Measurements from ENCODE around the gene MCU. TPM values are rescaled to one million over a fixed set of nuclear protein-coding genes. Genes with fewer than 3 reads are reported as not detected.
"Not testable (repeated sequence)": the region's sequence is repeated elsewhere in the genome, so short reads cannot be mapped to it uniquely, and the experiment has no call there.

The MCU gene
- total RNA-seq, 1 donor from 2014 or later: 15.5 TPM

GRCh38 chr10:72736176-72736827 is 44.4 kb downstream of the MCU start:
- no peaks in the 10 kb centered on the region for H3K9me3 Mint-ChIP-seq
- TF ChIP-seq, protein P1, sequence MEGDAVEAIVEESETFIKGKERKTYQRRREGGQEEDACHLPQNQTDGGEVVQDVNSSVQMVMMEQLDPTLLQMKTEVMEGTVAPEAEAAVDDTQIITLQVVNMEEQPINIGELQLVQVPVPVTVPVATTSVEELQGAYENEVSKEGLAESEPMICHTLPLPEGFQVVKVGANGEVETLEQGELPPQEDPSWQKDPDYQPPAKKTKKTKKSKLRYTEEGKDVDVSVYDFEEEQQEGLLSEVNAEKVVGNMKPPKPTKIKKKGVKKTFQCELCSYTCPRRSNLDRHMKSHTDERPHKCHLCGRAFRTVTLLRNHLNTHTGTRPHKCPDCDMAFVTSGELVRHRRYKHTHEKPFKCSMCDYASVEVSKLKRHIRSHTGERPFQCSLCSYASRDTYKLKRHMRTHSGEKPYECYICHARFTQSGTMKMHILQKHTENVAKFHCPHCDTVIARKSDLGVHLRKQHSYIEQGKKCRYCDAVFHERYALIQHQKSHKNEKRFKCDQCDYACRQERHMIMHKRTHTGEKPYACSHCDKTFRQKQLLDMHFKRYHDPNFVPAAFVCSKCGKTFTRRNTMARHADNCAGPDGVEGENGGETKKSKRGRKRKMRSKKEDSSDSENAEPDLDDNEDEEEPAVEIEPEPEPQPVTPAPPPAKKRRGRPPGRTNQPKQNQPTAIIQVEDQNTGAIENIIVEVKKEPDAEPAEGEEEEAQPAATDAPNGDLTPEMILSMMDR (IDR thresholded peaks at IDR 0.05): no peak
- DNase-seq (no peak), ATAC-seq (ENCODE audit: low read depth) (no peak)
- H3K27me3 Mint-ChIP-seq: no peaks in the 10 kb centered on the region
- H3K4me3 Mint-ChIP-seq: no peak overlapping the region
- CTCF ChIA-PET: no interaction called here
- intact Hi-C loops (cut with micrococcal nuclease): no loop called here
- POLR2A ChIA-PET: no interaction called here
- H3K4me1 Mint-ChIP-seq: peaks cover 23% of the 10 kb centered on the region
- H3K36me3 Mint-ChIP-seq (ENCODE audit: low read depth): no peaks in the 10 kb centered on the region
- H3K27ac Mint-ChIP-seq: no peak overlapping the region

- TF ChIP-seq, protein P1 (IDR thresholded peaks at IDR 0.05): no peak
- Mint-ChIP-seq H3K4me1 (peaks cover 23% of the 10 kb centered on the region), H3K27me3 (no peaks in the 10 kb centered on the region), H3K27ac (no peak overlapping the region), H3K4me3 (no peak overlapping the region), H3K36me3 (ENCODE audit: low read depth) (no peaks in the 10 kb centered on the region), H3K9me3 (no peaks in the 10 kb centered on the region)
- ATAC-seq (ENCODE audit: low read depth): no peak
- CTCF ChIA-PET: no interaction called here
- intact Hi-C loops (cut with micrococcal nuclease): no loop called here
- POLR2A ChIA-PET: no interaction called here
- no peak for DNase-seq
Measured at GRCh38 chr10:72736828-72737220, 44.9 kb downstream of the MCU start.

DNA sequence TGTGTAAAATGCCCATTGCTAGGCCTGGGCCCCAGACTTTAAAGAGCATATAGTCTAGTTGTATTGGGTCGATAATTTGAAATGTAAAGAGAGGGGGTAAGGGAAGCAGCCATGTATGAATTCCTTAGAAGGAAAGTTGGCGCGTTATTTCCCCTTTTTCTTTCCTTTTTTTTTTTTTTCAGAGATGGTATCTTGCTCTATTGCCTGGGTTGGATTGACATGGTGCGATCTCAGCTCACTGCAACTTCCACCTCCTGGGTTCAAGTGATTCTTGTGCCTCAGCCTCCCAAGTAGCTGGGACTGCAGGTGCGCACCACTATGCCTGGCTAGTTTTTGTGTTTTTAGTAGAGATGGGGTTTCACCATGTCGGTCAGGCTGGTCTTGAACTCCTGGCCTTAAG is 45.4 kb downstream of the MCU start:
- H3K4me3 Mint-ChIP-seq, POLR2A ChIA-PET: not testable (repeated sequence)

DNA sequence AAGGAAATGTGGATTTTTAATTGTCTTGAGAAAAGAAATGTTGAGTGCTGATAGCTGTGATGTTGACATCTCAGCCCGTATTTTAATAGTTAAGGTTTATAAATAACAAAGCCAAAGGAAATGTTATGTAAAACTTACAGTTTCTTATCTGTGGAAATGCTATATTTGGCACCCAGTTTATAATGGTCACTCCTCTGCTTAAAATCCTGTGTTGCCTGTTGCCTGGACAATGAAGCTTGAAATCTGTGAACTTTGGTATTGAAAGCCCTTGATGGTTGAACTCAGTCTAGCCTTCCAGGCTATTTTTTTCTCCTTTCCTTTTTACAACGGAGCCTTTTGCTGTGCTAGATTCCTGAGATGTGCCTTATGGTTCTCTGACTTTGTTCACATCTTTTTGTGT is 46.5 kb downstream of the MCU start:
- CTCF ChIA-PET: no interaction called here
- Mint-ChIP-seq H3K27ac (no peak overlapping the region), H3K4me3 (no peak overlapping the region)

More for the DNA sequence above, 45.4 kb downstream of the MCU start:
- H3K27ac Mint-ChIP-seq; DNase-seq; intact Hi-C loops (cut with micrococcal nuclease); ATAC-seq (ENCODE audit: low read depth); H3K27me3 Mint-ChIP-seq; CTCF ChIA-PET; H3K9me3 Mint-ChIP-seq; H3K36me3 Mint-ChIP-seq (ENCODE audit: low read depth): not testable (repeated sequence)
- H3K4me1 Mint-ChIP-seq: peaks cover 23% of the 10 kb centered on the region

DNA sequence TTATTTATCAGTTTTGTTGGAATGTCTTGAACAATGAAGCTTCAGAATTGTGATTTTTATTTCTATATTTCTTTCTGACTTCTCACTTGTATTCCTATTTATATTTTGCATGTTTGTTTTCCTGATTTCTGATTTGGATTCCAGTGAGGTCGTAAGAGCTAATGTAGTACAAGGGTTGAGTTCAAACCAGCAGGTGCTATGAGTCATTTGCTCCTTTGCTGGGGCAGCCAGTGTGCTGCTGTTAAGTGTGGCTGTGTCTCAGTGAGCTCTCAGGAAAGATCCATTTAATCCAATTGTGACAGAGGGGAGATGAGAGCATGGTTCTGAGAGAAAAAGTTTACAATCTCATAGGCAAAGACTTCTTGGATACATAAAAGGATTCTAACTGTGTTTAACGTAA is 48.6 kb downstream of the MCU start:
- Mint-ChIP-seq H3K27ac (no peak overlapping the region), H3K9me3 (no peaks in the 10 kb centered on the region), H3K27me3 (no peaks in the 10 kb centered on the region), H3K4me3 (no peak overlapping the region), H3K4me1 (peaks cover 21% of the 10 kb centered on the region), H3K36me3 (ENCODE audit: low read depth) (no peaks in the 10 kb centered on the region)
- intact Hi-C loops (cut with micrococcal nuclease): no loop called here
- DNase-seq: no peak
- ATAC-seq (ENCODE audit: low read depth): no peak
- POLR2A ChIA-PET: no interaction called here
- CTCF ChIA-PET: no interaction called here
- TF ChIP-seq, protein P1 (IDR thresholded peaks at IDR 0.05): no peak

More for the DNA sequence above, 46.5 kb downstream of the MCU start:
- Mint-ChIP-seq H3K9me3 (no peaks in the 10 kb centered on the region), H3K36me3 (ENCODE audit: low read depth) (no peaks in the 10 kb centered on the region), H3K27me3 (no peaks in the 10 kb centered on the region), H3K4me1 (peaks cover 23% of the 10 kb centered on the region)
- no peak for DNase-seq
- POLR2A ChIA-PET: no interaction called here
- TF ChIP-seq, protein P1 (IDR thresholded peaks at IDR 0.05): no peak
- intact Hi-C loops (cut with micrococcal nuclease): no loop called here
- ATAC-seq (ENCODE audit: low read depth): no peak

- H3K27ac Mint-ChIP-seq: no peak overlapping the region
- ATAC-seq (ENCODE audit: low read depth) (no peak), DNase-seq (no peak)
- CTCF ChIA-PET: no interaction called here
- no peak overlapping the region for H3K4me3 Mint-ChIP-seq
- POLR2A ChIA-PET: no interaction called here
- no peaks in the 10 kb centered on the region for H3K27me3 Mint-ChIP-seq
- no peaks in the 10 kb centered on the region for H3K36me3 Mint-ChIP-seq (ENCODE audit: low read depth)
- H3K4me1 Mint-ChIP-seq: peaks cover 7% of the 10 kb centered on the region
- intact Hi-C loops (cut with micrococcal nuclease): no loop called here
- H3K9me3 Mint-ChIP-seq: no peaks in the 10 kb centered on the region
- TF ChIP-seq, protein P1 (IDR thresholded peaks at IDR 0.05): no peak
Measured at GRCh38 chr10:72742092-72742491, 50.1 kb downstream of the MCU start.
